Heart left ventricle (tissue), 16 donors: ENCODE data around the gene WDR48. TPM values are rescaled to one million over a fixed set of nuclear protein-coding genes. Genes with fewer than 3 reads are reported as not detected.

Experiments
- ATAC-seq, 4 donors: fragments of 200-7000 bp; cut with Tn5 transposase; one replicate each; pipeline ENCODE4 v1.9.1; 2020 to 2022; ENCODE audit warnings: moderate library complexity in 4 of 4, mild to moderate bottlenecking in 3 of 4, moderate number of reproducible peaks in 1 of 4
- DNase-seq, 5 donors: peaks; one replicate each; pipeline ENCODE4 v3.0.0-alpha.2; 2020
- H3K27ac ChIP-seq, 12 donors: fragments of 200-600 bp; sonication (generic) in 4 of 12; one replicate each; pipeline versions ENCODE4 v1.5.0 to v1.8.0; 2016 to 2022; ENCODE audit warnings: mild to moderate bottlenecking in 2 of 12
- H3K27me3 ChIP-seq, 9 donors: fragments of 200-600 bp; sonication (generic) in 2 of 9; one replicate each; pipeline versions ENCODE4 v1.5.1 to v1.8.0; 2016 to 2022; ENCODE audit warnings: mild to moderate bottlenecking in 3 of 9
- H3K36me3 ChIP-seq, 9 donors: fragments of 200-600 bp; sonication (generic) in 2 of 9; one replicate each; pipeline versions ENCODE4 v1.5.0 to v1.8.0; 2018 to 2022; ENCODE audit warnings: mild to moderate bottlenecking in 2 of 9
- H3K4me1 ChIP-seq, 12 donors: fragments of 200-600 bp; sonication (generic) in 4 of 12; one replicate each; pipeline versions ENCODE4 v1.5.0 to v1.8.0; 2016 to 2022; ENCODE audit warnings: mild to moderate bottlenecking in 3 of 12
- H3K4me3 ChIP-seq, 12 donors: fragments of 200-600 bp; sonication (generic) in 4 of 12; one replicate each; pipeline versions ENCODE4 v1.5.0 to v1.8.0; 2017 to 2022; ENCODE audit warnings: mild to moderate bottlenecking in 9 of 12, moderate library complexity in 4 of 12
- H3K9me3 ChIP-seq, 12 donors: fragments of 200-600 bp; sonication (generic) in 4 of 12; one replicate each; pipeline versions ENCODE4 v1.5.0 to v1.8.0; 2016 to 2022; ENCODE audit warnings: mild to moderate bottlenecking in 1 of 12
- POLR2A ChIP-seq, 2 donors: fragments of 450-650 bp; IDR thresholded peaks; one replicate each; pipeline ENCODE4 v1.6.1; 2017; ENCODE audit warnings: antibody characterized with exemption in 2 of 2, mild to moderate bottlenecking in 2 of 2, moderate library complexity in 2 of 2
- WGBS, 4 donors: extraction: QIAGEN DNeasy Blood & Tissue Kit in 2 of 4; methylation state at CpG; one replicate each; pipeline versions ENCODE4 v1.1.5 to v1.1.7; 2013 to 2018; 5-methylcytosine and 5-hydroxymethylcytosine counted together
- intact Hi-C, 10 donors: fragments of 100-400 bp; cut with DNase I; formaldehyde crosslinking; loops; one replicate each; pipeline versions ENCODE4 v1.11.1 to v1.14.2; 2022
- polyA plus RNA-seq, 2 donors: library from polyadenylated mRNA; stranded (reverse); fragments of 200-250 nt; gene quantifications; one replicate each; pipeline ENCODE4 v1.2.3, GENCODE V29; 2013
- total RNA-seq, 9 donors: library from RNA; depleted of rRNA in 2 of 9; stranded (reverse); fragments of >200 nt in 2 of 9; fragmentation: NEBNext Ultra II Directional in 3 of 9; extraction: Animal tissue kit (Norgen Biotek cat#: 25700) in 3 of 9; gene quantifications; one replicate each; pipeline versions ENCODE4 v1.1.0 to v1.2.4, GENCODE V29; 2016 to 2023
- TF ChIP-seq, protein P1 (sequence below), 12 donors: fragments of 200-600 bp; sonication (generic) in 4 of 12; IDR thresholded peaks; one replicate each; pipeline versions ENCODE4 v1.5.0 to v1.8.0; 2018 to 2022; ENCODE audit warnings: antibody characterized with exemption in 12 of 12, mild to moderate bottlenecking in 5 of 12
- donor health status: ischemic (EF 13 %, LVEDD 7.1; RV severe dilation, severe dysfunction).
- donor health status: healthy with polysubstance abuse.
- donor health status: DM: no; HTN: yes; CAD: no.
- donor health status: DM: no; HTN: no; CAD: no.
- donor health status: ischemic (EF 25% LVEDD 6.9; RV normal size, moderate dysfunction).
- donor health status: ischemic (EF 25% LVEDD 5.7; RV mildly dilated, moderate dysfunction).
- donor health status: healthy.
- donor health status: DM: yes; HTN: yes; CAD: no.
- donor health status: ischemic (EF 35%, LVEDD 5.7; RV mildly dilated, moderate dysfunction).
- donor health status: nonischemic (EF 11% LVEDD 7.7; RV severe dilation, severe dysfunction).
- donor health status: DM: yes; HTN: yes; CAD: no.
- donor health status: PGD.
- donor health status: ischemic (EF 29% LVEDD 5.4; RV normal size, mild dysfunction).
- donor health status: nonischemic (EF 23%, LVEDD 6.1; RV moderate dilation, normal function).

WDR48 gene
- total and polyA plus RNA-seq, 11 donors, result 8.0 to 35.4 (median 22.5) TPM

DNA sequence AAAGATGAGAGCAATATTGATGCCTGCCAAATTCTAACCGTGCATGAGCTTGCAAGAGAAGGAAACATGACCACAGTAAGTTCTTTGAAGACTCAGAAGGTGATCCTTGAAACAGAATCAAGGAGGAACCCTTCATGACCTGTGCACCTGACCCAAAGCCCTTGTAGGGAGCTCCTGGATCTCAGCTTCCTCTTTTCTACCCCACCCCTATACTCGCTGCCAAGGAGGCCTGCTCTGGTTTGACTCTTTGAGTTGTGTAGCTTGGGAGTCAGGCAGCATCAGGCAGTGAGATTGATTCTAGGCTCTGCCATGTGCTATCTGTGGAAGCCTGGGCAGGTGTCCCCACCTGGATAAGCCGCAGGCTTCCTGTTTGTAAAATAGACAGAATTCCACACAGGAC is 66.3 kb downstream of the WDR48 start:
- no peaks in the 10 kb centered on the region for H3K27me3 ChIP-seq
- H3K9me3 ChIP-seq, result no peaks in the 10 kb centered on the region
- 77 to 94% (median 79%) methylated on average over 3 of the region's 3 CpGs for WGBS, 4 donors
- TF ChIP-seq POLR2A (IDR thresholded peaks at IDR 0.05), result no peak
- TF ChIP-seq, protein P1, sequence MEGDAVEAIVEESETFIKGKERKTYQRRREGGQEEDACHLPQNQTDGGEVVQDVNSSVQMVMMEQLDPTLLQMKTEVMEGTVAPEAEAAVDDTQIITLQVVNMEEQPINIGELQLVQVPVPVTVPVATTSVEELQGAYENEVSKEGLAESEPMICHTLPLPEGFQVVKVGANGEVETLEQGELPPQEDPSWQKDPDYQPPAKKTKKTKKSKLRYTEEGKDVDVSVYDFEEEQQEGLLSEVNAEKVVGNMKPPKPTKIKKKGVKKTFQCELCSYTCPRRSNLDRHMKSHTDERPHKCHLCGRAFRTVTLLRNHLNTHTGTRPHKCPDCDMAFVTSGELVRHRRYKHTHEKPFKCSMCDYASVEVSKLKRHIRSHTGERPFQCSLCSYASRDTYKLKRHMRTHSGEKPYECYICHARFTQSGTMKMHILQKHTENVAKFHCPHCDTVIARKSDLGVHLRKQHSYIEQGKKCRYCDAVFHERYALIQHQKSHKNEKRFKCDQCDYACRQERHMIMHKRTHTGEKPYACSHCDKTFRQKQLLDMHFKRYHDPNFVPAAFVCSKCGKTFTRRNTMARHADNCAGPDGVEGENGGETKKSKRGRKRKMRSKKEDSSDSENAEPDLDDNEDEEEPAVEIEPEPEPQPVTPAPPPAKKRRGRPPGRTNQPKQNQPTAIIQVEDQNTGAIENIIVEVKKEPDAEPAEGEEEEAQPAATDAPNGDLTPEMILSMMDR (IDR thresholded peaks at IDR 0.05), result no peak
- ATAC-seq (no peak), DNase-seq (no peak)
- intact Hi-C loops, result loop anchor here in 1 of 10 donors (10.0 kb wide), 1 partner anchor 267 kb away; the partner anchor contains the start of gene SLC25A38
- H3K36me3 ChIP-seq, result peaks cover 0 to 38% (median 0%) of the 10 kb centered on the region in 9 donors
- no peak overlapping the region for H3K4me3 ChIP-seq
- H3K4me1 ChIP-seq, result peaks cover 0 to 5% (median 0%) of the 10 kb centered on the region in 12 donors
- H3K27ac ChIP-seq, result no peak overlapping the region

DNA sequence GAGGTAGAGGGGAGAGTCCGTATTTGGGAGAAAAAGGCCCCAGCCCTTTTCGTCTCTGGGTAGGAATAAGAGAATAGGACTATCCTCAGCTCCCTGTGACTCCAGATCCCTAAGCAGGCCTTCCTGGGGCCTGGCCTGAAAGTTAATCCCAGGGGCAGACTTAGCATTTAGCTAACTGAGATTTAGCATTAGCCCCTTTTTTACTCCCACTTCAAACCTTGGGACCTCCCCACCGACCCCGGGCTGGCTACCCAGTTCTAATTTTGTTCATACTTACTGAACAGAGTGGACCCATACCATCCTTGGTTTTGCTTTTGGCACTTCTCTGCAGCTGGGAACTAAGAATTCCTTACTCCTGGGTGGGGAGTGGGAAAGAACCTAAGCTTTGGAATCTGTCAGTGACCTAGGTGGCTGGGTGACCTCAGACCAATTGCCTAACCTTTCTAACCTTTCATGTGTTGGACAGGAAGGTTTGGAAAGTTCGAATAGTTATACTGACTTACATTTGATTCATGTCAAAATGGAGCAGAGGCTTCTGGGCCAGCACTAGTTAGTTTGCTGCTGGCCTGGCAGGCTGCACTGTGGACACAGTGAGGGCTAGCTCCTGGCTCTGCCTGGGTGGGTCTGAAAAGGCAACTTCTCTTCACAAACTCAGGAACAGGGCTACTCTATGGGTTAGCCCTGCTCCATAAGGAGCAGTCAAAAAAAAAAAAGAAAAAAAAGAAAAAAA is 67.3 kb downstream of the WDR48 start:
- no peak for ATAC-seq
- DNase-seq, result no peak
- WGBS, 4 donors, result 74 to 89% (median 80%) methylated on average over 5 of the region's 5 CpGs
- Histone ChIP-seq H3K4me1 (peaks cover 0 to 5% (median 0%) of the 10 kb centered on the region in 12 donors), H3K27me3 (no peaks in the 10 kb centered on the region), H3K9me3 (no peaks in the 10 kb centered on the region), H3K36me3 (peaks cover 0 to 38% (median 0%) of the 10 kb centered on the region in 9 donors), H3K4me3 (no peak overlapping the region), H3K27ac (no peak overlapping the region)
- intact Hi-C loops, result loop anchor here in 1 of 10 donors (10.0 kb wide), 1 partner anchor 266 kb away; the partner anchor contains the start of gene SLC25A38
- TF ChIP-seq POLR2A (IDR thresholded peaks at IDR 0.05), result no peak
- TF ChIP-seq, protein P1 (IDR thresholded peaks at IDR 0.05), result no peak

DNA sequence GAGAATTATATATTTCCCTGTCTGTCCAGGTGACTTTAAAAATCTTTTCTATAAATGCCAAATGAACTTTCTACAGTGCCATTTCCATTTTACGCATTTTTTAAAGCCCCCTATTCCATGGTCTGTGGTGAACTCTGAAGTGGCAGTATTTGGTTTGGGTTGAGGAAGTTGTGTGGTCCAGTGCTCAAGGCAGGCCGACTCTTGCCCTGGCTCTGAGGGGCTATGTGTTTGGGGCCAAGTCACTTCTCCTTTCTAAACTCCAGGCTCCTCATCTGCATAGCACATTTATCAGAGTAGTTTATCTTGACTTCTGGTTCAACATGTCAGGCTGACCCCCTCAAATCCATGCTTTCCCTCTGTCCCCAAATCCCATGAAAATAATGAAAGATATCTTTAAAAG is 69.8 kb downstream of the WDR48 start:
- TF ChIP-seq, protein P1 (IDR thresholded peaks at IDR 0.05), result no peak
- TF ChIP-seq POLR2A (IDR thresholded peaks at IDR 0.05), result no peak
- Histone ChIP-seq H3K36me3 (peaks cover 0 to 38% (median 0%) of the 10 kb centered on the region in 9 donors), H3K27me3 (no peaks in the 10 kb centered on the region), H3K27ac (no peak overlapping the region), H3K4me3 (no peak overlapping the region), H3K4me1 (peaks cover 0 to 8% (median under 1%) of the 10 kb centered on the region in 12 donors), H3K9me3 (no peaks in the 10 kb centered on the region)
- intact Hi-C loops, result no loop called here
- DNase-seq (no peak), ATAC-seq (no peak)
- WGBS, 4 donors, result 91 to 96% (median 95%) methylated on average over 2 of the region's 2 CpGs

DNA sequence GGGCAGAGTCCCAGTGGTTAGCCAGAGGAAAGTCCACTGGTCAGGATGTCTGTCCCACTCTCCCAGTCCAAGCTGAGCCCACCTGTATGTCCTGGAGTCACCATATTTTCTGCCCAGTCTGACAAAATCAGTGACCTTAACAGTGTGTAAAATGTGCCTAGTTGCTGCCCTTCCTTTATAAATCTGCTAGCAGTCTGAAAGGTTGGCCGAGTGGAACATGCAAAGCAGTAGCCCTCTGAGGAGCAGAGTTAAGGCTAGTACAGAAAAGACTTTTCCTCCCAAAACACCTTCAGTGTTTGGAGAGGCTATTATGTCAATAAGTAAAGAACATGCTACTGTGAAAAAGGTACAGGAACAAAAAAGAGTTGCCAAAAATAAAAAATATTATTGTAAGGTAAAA is 71.0 kb downstream of the WDR48 start:
- DNase-seq (no peak), ATAC-seq (no peak)
- 74 to 100% (median 85%) methylated on average over 1 of the region's 1 CpG for WGBS, 4 donors
- Histone ChIP-seq H3K36me3 (peaks cover 0 to 30% (median 0%) of the 10 kb centered on the region in 9 donors), H3K4me1 (peaks cover 0 to 12% (median 3%) of the 10 kb centered on the region in 12 donors), H3K9me3 (no peaks in the 10 kb centered on the region), H3K4me3 (no peak overlapping the region), H3K27me3 (no peaks in the 10 kb centered on the region), H3K27ac (no peak overlapping the region)
- intact Hi-C loops, result no loop called here
- TF ChIP-seq, protein P1 (IDR thresholded peaks at IDR 0.05), result no peak
- no peak for TF ChIP-seq POLR2A (IDR thresholded peaks at IDR 0.05)
